ENCODE measurements around the gene UPF1. TPM values are rescaled to one million over a fixed set of nuclear protein-coding genes. Genes with fewer than 3 reads are reported as not detected.

Gene UPF1
- polyA plus RNA-seq, 3 donors, result 2.6 to 43.7 (median 3.2) TPM

GRCh38 chr19:18894254-18895037 is 62.7 kb downstream of the UPF1 start:
- TF ChIP-seq CTCF (IDR thresholded peaks at IDR 0.05), result no peak
- intact Hi-C loops (cut with micrococcal nuclease), result no loop called here
- H3K4me1 Mint-ChIP-seq, result peaks cover 14% of the 10 kb centered on the region
- H3K4me3 ChIP-seq (replicated peaks in 1 of 3; ENCODE audit: low read depth in 2 of 3, low read length in 3 of 3), result peak overlapping the region in 1 of 3 experiments; percentile 59
- H3K79me2 ChIP-seq (ENCODE audit: insufficient read depth, low read length), result no peaks in the 10 kb centered on the region
- H3K27me3 Mint-ChIP-seq (ENCODE audit: low read depth in 3 of 3), result peaks cover 29 to 58% (median 44%) of the 10 kb centered on the region in 3 donors
- no peak overlapping the region for H3K27ac Mint-ChIP-seq
- H3K27me3 ChIP-seq (ENCODE audit: control insufficient read depth in 2 of 2, insufficient read depth in 2 of 2, low read length in 2 of 2), result peaks cover 3 to 37% of the 10 kb centered on the region in 2 donors
- peaks cover 0 to 7% (median 4%) of the 10 kb centered on the region in 7 donors for H3K9me3 Mint-ChIP-seq
- no peak overlapping the region for H2AFZ ChIP-seq (ENCODE audit: insufficient read depth, low read depth, low read length, poor library complexity, severe bottlenecking)
- no peak overlapping the region for H3K9ac ChIP-seq (ENCODE audit: insufficient read depth, low read length, poor library complexity, severe bottlenecking)
- H4K20me1 ChIP-seq (ENCODE audit: insufficient read depth, low read length), result peaks cover 14% of the 10 kb centered on the region
- 11% methylated on average over 13 of the region's 28 CpGs for WGBS (ENCODE audit: insufficient coverage)
- peak overlapping the region; percentile 68 for H3K4me2 ChIP-seq (replicated peaks; ENCODE audit: extremely low read depth, low read length, poor library complexity, severe bottlenecking)
- peaks cover 0 to 5% of the 10 kb centered on the region in 2 donors for H3K9me3 ChIP-seq (replicated peaks in 1 of 2; ENCODE audit: control insufficient read depth in 1 of 2, insufficient read depth in 1 of 2, low read length in 2 of 2)
- H3K27ac ChIP-seq (ENCODE audit: low read depth in 1 of 2, low read length in 2 of 2), result no peak overlapping the region
- H3K4me1 ChIP-seq (ENCODE audit: control insufficient read depth in 1 of 2, insufficient read depth in 2 of 2, low read length in 2 of 2), result peaks cover 4 to 10% of the 10 kb centered on the region in 2 donors
- DNase-seq, result no peak
- peaks cover 7% of the 10 kb centered on the region in 2 donors for H3K36me3 ChIP-seq (replicated peaks in 1 of 2; ENCODE audit: control insufficient read depth in 1 of 2, insufficient read depth in 2 of 2, low read length in 2 of 2)
- H3K4me3 Mint-ChIP-seq, result peak overlapping the region in 1 of 2 donors; percentile 74
- H3K36me3 Mint-ChIP-seq, result peaks cover 10% of the 10 kb centered on the region in 2 donors

DNA sequence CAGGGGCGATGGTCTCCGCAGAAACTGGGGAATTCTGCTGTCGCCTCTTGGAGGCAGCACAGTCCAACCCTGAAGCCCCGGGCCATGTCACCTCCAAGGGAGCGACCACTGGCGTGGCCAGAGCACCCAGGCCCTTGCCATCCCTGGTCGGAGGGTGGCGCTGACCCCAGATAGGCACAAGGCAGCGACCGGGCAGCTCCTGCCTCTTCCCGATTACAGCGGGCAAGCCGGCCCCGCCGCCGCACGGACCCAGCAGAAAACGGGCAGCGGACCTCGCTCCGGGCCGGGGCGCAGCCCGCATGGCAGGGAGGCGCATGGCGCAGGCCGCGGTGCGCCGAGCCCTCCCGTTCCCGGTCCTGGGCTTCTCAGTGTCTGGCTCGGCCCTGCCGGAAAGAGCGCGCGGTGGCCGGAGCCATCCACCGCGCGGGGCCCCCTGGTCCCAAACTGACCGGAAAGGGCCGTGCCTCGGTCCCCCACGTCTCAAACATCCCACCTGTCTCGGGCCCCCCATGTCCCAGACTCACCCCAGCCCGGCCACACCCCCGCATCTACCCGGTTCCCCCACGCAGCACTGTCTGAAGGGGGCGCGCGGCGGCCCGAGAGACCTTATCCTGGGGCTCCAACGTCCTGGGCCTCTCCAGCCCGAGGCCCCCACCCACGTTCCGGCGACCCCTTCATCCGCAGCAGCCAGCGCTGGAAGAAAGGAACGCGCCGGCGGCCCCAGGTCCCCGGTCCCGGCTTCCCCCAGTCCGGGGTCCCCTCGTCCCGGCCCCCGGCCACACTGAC is 63.5 kb downstream of the UPF1 start:
- DNase-seq, result peak; percentile 31 to 49 (median 31)
- H3K4me2 ChIP-seq (replicated peaks; ENCODE audit: extremely low read depth, low read length, poor library complexity, severe bottlenecking), result peak overlapping the region; percentile 68
- intact Hi-C loops (cut with micrococcal nuclease), result no loop called here
- H2AFZ ChIP-seq (ENCODE audit: insufficient read depth, low read depth, low read length, poor library complexity, severe bottlenecking), result no peak overlapping the region
- peak overlapping the region; percentile 63 to 79 for H3K4me3 Mint-ChIP-seq
- peaks cover 0 to 7% (median 4%) of the 10 kb centered on the region in 7 donors for H3K9me3 Mint-ChIP-seq
- under 1% methylated on average over 72 of the region's 72 CpGs for WGBS (ENCODE audit: insufficient coverage)
- no peak overlapping the region for H3K9ac ChIP-seq (ENCODE audit: insufficient read depth, low read length, poor library complexity, severe bottlenecking)
- peak; percentile 49 for TF ChIP-seq CTCF (IDR thresholded peaks at IDR 0.05)
- no peak overlapping the region for H3K27ac ChIP-seq (ENCODE audit: low read depth in 1 of 2, low read length in 2 of 2)
- H3K27me3 ChIP-seq (ENCODE audit: control insufficient read depth in 2 of 2, insufficient read depth in 2 of 2, low read length in 2 of 2), result peaks cover 3 to 37% of the 10 kb centered on the region in 2 donors
- H4K20me1 ChIP-seq (ENCODE audit: insufficient read depth, low read length), result peaks cover 22% of the 10 kb centered on the region
- H3K4me1 Mint-ChIP-seq, result peaks cover 14% of the 10 kb centered on the region
- H3K27me3 Mint-ChIP-seq (ENCODE audit: low read depth in 3 of 3), result peaks cover 29 to 54% (median 42%) of the 10 kb centered on the region in 3 donors
- no peak overlapping the region for H3K27ac Mint-ChIP-seq
- peaks cover 14 to 15% of the 10 kb centered on the region in 2 donors for H3K36me3 ChIP-seq (replicated peaks in 1 of 2; ENCODE audit: control insufficient read depth in 1 of 2, insufficient read depth in 2 of 2, low read length in 2 of 2)
- peak overlapping the region in 1 of 3 experiments; percentile 59 for H3K4me3 ChIP-seq (replicated peaks in 1 of 3; ENCODE audit: low read depth in 2 of 3, low read length in 3 of 3)
- H3K36me3 Mint-ChIP-seq, result peaks cover 18% of the 10 kb centered on the region in 2 donors
- peaks cover 4 to 10% of the 10 kb centered on the region in 2 donors for H3K4me1 ChIP-seq (ENCODE audit: control insufficient read depth in 1 of 2, insufficient read depth in 2 of 2, low read length in 2 of 2)
- no peaks in the 10 kb centered on the region for H3K79me2 ChIP-seq (ENCODE audit: insufficient read depth, low read length)
- peaks cover 0 to 5% of the 10 kb centered on the region in 2 donors for H3K9me3 ChIP-seq (replicated peaks in 1 of 2; ENCODE audit: control insufficient read depth in 1 of 2, insufficient read depth in 1 of 2, low read length in 2 of 2)

Measured in CD14-positive monocyte (primary cell).